Tibial nerve (tissue), 4 donors: Measurements from ENCODE around the gene SHANK3. TPM values are rescaled to one million over a fixed set of nuclear protein-coding genes. Genes with fewer than 3 reads are reported as not detected.

ENCODE experiments used
- DNase-seq, 2 donors: peaks; one replicate each; pipeline ENCODE4 v3.0.0-alpha.2; 2019; ENCODE audit warnings: low spot score in 2 of 2
- H3K27ac ChIP-seq, 4 donors: fragments of 200-600 bp; sonication (generic) in 3 of 4; one replicate each; pipeline ENCODE4 v1.5.1; 2017 to 2019; ENCODE audit warnings: mild to moderate bottlenecking in 1 of 4
- H3K27me3 ChIP-seq, 2 donors: fragments of 200-600 bp; sonication (generic) in 1 of 2; one replicate each; pipeline versions ENCODE4 v1.5.1 to v1.6.0; 2017 to 2019
- H3K36me3 ChIP-seq, 3 donors: fragments of 200-600 bp; sonication (generic); one replicate each; pipeline ENCODE4 v1.5.1; 2018 to 2019
- H3K4me1 ChIP-seq, 4 donors: fragments of 200-600 bp; sonication (generic) in 3 of 4; one replicate each; pipeline ENCODE4 v1.5.1; 2017 to 2019
- H3K4me3 ChIP-seq, 4 donors: fragments of 200-600 bp; sonication (generic) in 3 of 4; one replicate each; pipeline ENCODE4 v1.5.1; 2017 to 2019; ENCODE audit warnings: mild to moderate bottlenecking in 1 of 4, moderate library complexity in 1 of 4
- H3K9me3 ChIP-seq, 4 donors: fragments of 200-600 bp; sonication (generic) in 3 of 4; one replicate each; pipeline ENCODE4 v1.5.1; 2017 to 2019
- CTCF ChIP-seq, 5 experiments: fragments of 200-600 bp in 3 of 5; fragments of 450-650 bp in 2 of 5; sonication (generic) in 3 of 5; IDR thresholded peaks; one replicate each; pipeline ENCODE4 v1.5.1; 2016 to 2019; ENCODE audit warnings: antibody characterized with exemption in 5 of 5, mild to moderate bottlenecking in 3 of 5, moderate library complexity in 2 of 5
- EP300 ChIP-seq, 2 donors: sonication (generic); formaldehyde crosslinking; IDR thresholded peaks; one replicate each; pipeline ENCODE4 v1.6.1; 2017; ENCODE audit warnings: antibody characterized with exemption in 2 of 2, mild to moderate bottlenecking in 1 of 2
- POLR2A ChIP-seq, 2 donors: fragments of 450-650 bp; IDR thresholded peaks; one replicate each; pipeline ENCODE4 v1.6.1; 2017; ENCODE audit warnings: antibody characterized with exemption in 2 of 2, mild to moderate bottlenecking in 2 of 2, moderate library complexity in 2 of 2
- WGBS, 2 donors: methylation state at CpG; one replicate each; pipeline ENCODE4 v1.1.5; 2018; 5-methylcytosine and 5-hydroxymethylcytosine counted together
- total RNA-seq, 4 donors: library from RNA; depleted of rRNA; stranded (reverse); fragments of >200 nt; gene quantifications; one replicate each; pipeline ENCODE4 v1.1.0, GENCODE V29; 2016

The SHANK3 gene
- total RNA-seq, 4 donors from 2014 or later: 10.3 to 29.4 (median 20.5) TPM

DNA sequence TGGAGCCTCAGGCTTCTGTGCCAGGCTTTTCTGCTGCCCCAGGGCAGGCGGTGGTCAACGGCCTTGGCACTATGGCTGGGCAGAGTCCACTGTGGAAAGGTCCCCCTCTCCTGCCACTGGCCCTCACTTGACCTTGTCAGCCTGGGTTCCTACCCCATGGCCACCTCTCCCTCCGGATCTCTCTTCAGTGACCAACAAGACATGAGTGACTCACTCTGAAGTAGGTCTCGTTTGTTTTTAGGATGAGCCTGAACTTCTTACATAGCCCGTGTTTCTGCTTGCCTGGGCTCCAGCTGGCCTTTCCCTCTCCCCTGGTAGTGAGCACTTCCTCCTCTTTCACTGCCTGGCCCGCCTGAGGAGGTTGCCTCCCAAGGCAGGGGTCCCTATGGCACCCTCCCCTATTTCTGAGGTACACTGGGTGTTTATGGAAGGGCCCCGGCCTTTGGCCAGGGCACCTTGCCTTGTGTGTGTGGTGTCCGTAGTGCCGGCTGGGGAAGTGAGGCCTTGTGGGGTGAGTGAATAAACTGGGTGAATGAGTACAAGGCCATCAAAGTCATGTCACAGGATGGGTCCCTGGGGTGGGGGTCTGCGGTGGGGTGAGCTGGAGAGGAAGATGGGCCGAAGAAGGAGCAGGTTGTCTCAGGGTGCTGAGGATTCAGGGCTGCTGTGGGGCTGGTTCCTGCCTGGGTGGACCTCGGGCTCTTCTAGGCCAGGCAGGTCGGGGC is 5.0 kb downstream of the SHANK3 start:
- H3K4me3 ChIP-seq: peak overlapping the region in 1 of 4 donors; percentile 53
- 81 to 84% methylated on average over 13 of the region's 13 CpGs for WGBS, 2 donors
- DNase-seq: no peak
- H3K27me3 ChIP-seq: peaks cover 2 to 38% of the 10 kb centered on the region in 2 donors
- H3K9me3 ChIP-seq: no peaks in the 10 kb centered on the region
- no peak overlapping the region for H3K27ac ChIP-seq
- H3K4me1 ChIP-seq: peaks cover 0 to 17% (median 10%) of the 10 kb centered on the region in 4 donors
- no peaks in the 10 kb centered on the region for H3K36me3 ChIP-seq
- TF ChIP-seq CTCF (IDR thresholded peaks at IDR 0.05) (no peak), EP300 (IDR thresholded peaks at IDR 0.05) (no peak), POLR2A (IDR thresholded peaks at IDR 0.05) (no peak)

GRCh38 chr22:50678218-50678650 is 5.6 kb downstream of the SHANK3 start:
- H3K27ac ChIP-seq: no peak overlapping the region
- H3K4me1 ChIP-seq: peaks cover 0 to 14% (median 7%) of the 10 kb centered on the region in 4 donors
- 93 to 94% methylated on average over 17 of the region's 17 CpGs for WGBS, 2 donors
- no peak for DNase-seq
- no peak for TF ChIP-seq EP300 (IDR thresholded peaks at IDR 0.05)
- no peak for TF ChIP-seq POLR2A (IDR thresholded peaks at IDR 0.05)
- no peak for TF ChIP-seq CTCF (IDR thresholded peaks at IDR 0.05)
- peaks cover 2 to 33% of the 10 kb centered on the region in 2 donors for H3K27me3 ChIP-seq
- no peaks in the 10 kb centered on the region for H3K9me3 ChIP-seq
- H3K36me3 ChIP-seq: no peaks in the 10 kb centered on the region
- no peak overlapping the region for H3K4me3 ChIP-seq

DNA sequence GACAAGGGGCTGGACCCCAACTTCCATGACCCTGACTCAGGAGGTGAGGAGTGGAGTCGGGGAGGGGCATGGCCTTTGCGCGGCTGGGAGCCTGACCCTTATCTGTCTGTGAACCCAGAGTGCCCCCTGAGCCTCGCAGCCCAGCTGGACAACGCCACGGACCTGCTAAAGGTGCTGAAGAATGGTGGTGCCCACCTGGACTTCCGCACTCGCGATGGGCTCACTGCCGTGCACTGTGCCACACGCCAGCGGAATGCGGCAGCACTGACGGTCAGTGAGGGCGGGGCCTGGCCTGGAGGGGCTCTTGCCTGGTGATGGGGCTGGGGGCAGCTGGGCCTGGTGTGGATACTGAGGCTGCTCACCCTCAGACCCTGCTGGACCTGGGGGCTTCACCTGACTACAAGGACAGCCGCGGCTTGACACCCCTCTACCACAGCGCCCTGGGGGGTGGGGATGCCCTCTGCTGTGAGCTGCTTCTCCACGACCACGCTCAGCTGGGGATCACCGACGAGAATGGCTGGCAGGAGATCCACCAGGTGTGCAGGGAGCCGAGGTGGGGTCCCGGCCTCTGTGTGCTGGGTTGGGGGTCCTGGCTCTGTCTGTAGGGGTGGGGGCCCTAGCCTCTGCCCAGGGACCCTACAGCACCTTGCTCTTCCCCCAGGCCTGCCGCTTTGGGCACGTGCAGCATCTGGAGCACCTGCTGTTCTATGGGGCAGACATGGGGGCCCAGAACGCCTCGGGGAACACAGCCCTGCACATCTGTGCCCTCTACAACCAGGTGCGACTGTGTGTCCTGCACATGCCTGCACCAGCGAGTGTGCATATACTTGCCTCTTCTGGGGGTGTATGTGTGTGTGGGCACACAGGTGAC is 6.3 kb downstream of the SHANK3 start:
- no peak overlapping the region for H3K27ac ChIP-seq
- H3K36me3 ChIP-seq: no peaks in the 10 kb centered on the region
- no peak for DNase-seq
- WGBS, 2 donors: 94% methylated on average over 5 to 16 of the region's 30 CpGs
- no peak overlapping the region for H3K4me3 ChIP-seq
- peaks cover 0 to 8% (median under 1%) of the 10 kb centered on the region in 4 donors for H3K4me1 ChIP-seq
- no peaks in the 10 kb centered on the region for H3K9me3 ChIP-seq
- peaks cover under 1 to 26% of the 10 kb centered on the region in 2 donors for H3K27me3 ChIP-seq
- TF ChIP-seq CTCF (IDR thresholded peaks at IDR 0.05): no peak

GRCh38 chr22:50683086-50683993 is 10.7 kb downstream of the SHANK3 start:
- no peaks in the 10 kb centered on the region for H3K9me3 ChIP-seq
- TF ChIP-seq CTCF (IDR thresholded peaks at IDR 0.05): no peak
- TF ChIP-seq POLR2A (IDR thresholded peaks at IDR 0.05): no peak
- no peak for TF ChIP-seq EP300 (IDR thresholded peaks at IDR 0.05)
- WGBS, 2 donors: 87 to 93% methylated on average over 19 to 21 of the region's 21 CpGs
- no peaks in the 10 kb centered on the region for H3K36me3 ChIP-seq
- no peaks in the 10 kb centered on the region for H3K4me1 ChIP-seq
- H3K27ac ChIP-seq: no peak overlapping the region
- no peak for DNase-seq
- H3K27me3 ChIP-seq: no peaks in the 10 kb centered on the region
- H3K4me3 ChIP-seq: no peak overlapping the region
